ENCODE data around the gene LRRC74B.

Gene LRRC74B

GRCh38 chr22:21014726-21015465 lies 30.9 kb upstream of the LRRC74B start, which contains the start of gene P2RX6:
Gene P2RX6, plus strand, starts transcription at chr22:21015165. Its CDS starts 10 bp downstream, at chr22:21015175.
- no peak for DNase-seq

- DNase-seq, result no peak
These were observed 30.2 kb upstream of the LRRC74B start for GRCh38 chr22:21015466-21016006.

- no peak for DNase-seq
These were observed 28.9 kb upstream of the LRRC74B start for GRCh38 chr22:21016644-21017420.

GRCh38 chr22:21018314-21018713 lies 27.4 kb upstream of the LRRC74B start:
- DNase-seq, result no peak

GRCh38 chr22:21020802-21021429 lies 24.8 kb upstream of the LRRC74B start:
- DNase-seq, result no peak

- DNase-seq, result no peak
These were observed 23.2 kb upstream of the LRRC74B start for GRCh38 chr22:21022507-21022906.

- no peak for DNase-seq
These were observed 22.7 kb upstream of the LRRC74B start for GRCh38 chr22:21022955-21023614.

- DNase-seq, result no peak
These were observed 20.5 kb upstream of the LRRC74B start for GRCh38 chr22:21025266-21025665.

- no peak for DNase-seq
These were observed 19.7 kb upstream of the LRRC74B start for GRCh38 chr22:21025763-21026755.

- DNase-seq, result no peak
These were observed 18.7 kb upstream of the LRRC74B start for GRCh38 chr22:21026783-21027692.

GRCh38 chr22:21028277-21029251 lies 17.2 kb upstream of the LRRC74B start:
- DNase-seq, result no peak

- no peak for DNase-seq
These were observed 16.2 kb upstream of the LRRC74B start for GRCh38 chr22:21029486-21030025.

- DNase-seq, result no peak
These were observed 15.7 kb upstream of the LRRC74B start for GRCh38 chr22:21030032-21030431.

- DNase-seq, result no peak
These were observed 14.9 kb upstream of the LRRC74B start for GRCh38 chr22:21030621-21031544.

GRCh38 chr22:21031545-21032036 lies 14.2 kb upstream of the LRRC74B start:
- DNase-seq, result no peak

- no peak for DNase-seq
These were observed 13.5 kb upstream of the LRRC74B start, which contains the start of gene SLC7A4 for GRCh38 chr22:21032037-21032867. Gene SLC7A4, minus strand, starts transcription at chr22:21032561. Its CDS starts 749 bp downstream, at chr22:21031812.

Measured in activated CD4-positive, alpha-beta T cell treated with anti-CD3 and anti-CD28 coated beads, Interleukin-2, Interleukin-6, amounts not matched to agents 100 ng/mL and 50 ng/mL, durations not matched to agents 16 hours and 8 hours (primary cell).